GM19328 (cell line): ENCODE data around the gene SDK1.
"Not testable (repeated sequence)": the region's sequence is repeated elsewhere in the genome, so short reads cannot be mapped to it uniquely, and the experiment has no call there.

Experiments
- ATAC-seq: cut with Tn5 transposase; IDR thresholded peaks from one replicate; pipeline ENCODE4 v1.9.1; 2021; ENCODE audit warnings: mild to moderate bottlenecking, moderate library complexity; ENCODE audit not compliant: unreplicated experiment

Gene SDK1

GRCh38 chr7:4270941-4271715 lies 970.1 kb downstream of the SDK1 start:
- no peak for ATAC-seq

GRCh38 chr7:4271716-4272015 lies 970.6 kb downstream of the SDK1 start:
- ATAC-seq: no peak

DNA sequence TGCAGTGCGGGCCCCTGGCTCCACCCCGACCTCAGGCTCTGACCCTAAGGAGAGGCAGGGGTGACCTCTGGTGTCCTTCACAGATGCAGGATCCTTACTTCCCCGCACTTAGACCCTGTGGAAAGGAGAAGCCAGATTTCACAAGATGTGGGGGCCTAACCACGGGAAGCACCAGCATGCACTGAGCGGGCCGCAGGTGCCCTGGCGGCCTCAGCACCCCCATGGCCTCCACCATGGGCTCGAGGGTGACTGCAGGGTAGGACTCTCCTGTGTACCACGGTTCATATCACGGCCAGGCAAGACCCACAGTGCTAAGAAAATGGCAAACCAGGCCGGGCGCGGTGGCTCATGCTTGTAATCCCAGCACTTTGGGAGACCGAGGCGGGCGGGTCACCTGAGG lies 971.1 kb downstream of the SDK1 start:
- ATAC-seq: no peak

- no peak for ATAC-seq
Observed at GRCh38 chr7:4273566-4274230, 972.6 kb downstream of the SDK1 start.

GRCh38 chr7:4274286-4274685 lies 973.2 kb downstream of the SDK1 start:
- no peak for ATAC-seq

DNA sequence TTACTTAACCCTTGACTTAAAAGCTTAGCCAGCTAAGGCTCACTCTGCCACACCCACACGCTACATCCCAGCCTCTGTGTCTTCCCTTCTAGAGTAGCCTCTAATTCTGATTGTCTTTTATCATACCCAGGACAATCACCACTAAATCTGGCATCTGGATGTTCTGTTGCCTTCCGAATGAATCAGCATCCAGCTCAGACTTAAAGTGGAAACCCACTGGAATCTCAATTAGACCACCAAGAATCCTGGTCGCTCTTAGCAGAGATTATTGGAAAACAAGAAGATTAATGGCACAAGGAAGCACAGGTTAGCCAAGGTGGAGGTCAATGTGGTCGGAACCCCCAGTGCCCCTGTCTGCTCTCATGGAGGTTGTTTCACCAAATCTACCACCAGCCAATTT lies 976.9 kb downstream of the SDK1 start:
- ATAC-seq: no peak

DNA sequence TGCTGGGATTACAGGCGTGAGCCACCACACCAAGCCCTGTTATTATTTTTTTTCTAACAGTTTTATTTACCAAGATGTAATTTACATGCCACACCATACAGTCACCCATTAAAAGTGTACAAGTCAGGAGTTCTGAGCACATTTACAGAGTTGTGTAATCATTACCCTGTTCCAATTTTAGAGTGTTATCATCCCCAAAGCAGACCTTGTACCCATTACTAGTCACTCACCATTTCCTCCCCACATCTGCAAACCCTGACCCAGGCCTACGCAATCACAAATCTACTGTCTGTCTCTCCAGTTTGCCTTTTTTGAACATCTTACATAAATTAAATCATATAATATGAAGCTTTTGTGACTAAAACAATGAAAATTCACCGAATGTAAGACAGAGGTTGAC lies 978.2 kb downstream of the SDK1 start:
- no peak for ATAC-seq

- no peak for ATAC-seq
Observed at GRCh38 chr7:4281231-4281993, 980.4 kb downstream of the SDK1 start.

DNA sequence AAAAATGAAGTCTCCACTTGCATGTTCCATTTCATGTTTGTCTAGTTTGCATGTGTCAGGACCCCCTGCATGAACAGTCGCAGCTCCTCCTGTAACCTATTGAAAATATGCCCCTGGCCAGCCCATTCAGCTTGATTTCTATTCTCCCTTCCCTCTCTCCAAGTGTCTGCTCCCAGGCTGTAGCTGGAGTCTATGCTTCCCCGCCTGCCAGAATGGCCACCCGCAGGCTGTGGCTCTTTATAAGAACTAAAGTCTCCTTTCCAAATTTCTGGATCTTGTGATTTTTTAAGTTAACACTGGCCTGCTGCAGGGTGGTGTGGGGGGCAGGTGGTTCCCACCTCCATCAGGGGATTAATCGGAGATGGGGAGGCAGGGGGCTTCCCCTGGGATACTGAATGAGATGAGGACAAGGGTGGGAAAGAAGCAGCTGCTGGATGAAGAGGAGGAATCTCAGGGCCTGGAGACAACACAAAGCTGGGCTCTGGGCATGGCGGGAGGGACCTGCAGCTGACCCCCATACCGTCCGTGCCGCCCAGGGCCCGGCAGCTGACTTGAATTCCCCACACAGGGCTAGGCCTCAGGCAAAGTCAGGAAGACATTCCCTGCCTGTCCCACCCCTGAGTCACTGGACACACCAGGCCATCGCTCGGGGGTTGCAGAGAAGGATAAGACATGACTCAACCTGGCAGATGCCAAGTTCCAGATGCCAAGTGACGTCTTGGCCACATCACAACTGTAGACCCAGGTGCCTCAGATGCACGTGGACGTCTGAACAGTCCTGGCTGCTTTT lies 981.6 kb downstream of the SDK1 start:
- ATAC-seq: no peak

GRCh38 chr7:4286351-4286750 lies 985.3 kb downstream of the SDK1 start:
- ATAC-seq: no peak

DNA sequence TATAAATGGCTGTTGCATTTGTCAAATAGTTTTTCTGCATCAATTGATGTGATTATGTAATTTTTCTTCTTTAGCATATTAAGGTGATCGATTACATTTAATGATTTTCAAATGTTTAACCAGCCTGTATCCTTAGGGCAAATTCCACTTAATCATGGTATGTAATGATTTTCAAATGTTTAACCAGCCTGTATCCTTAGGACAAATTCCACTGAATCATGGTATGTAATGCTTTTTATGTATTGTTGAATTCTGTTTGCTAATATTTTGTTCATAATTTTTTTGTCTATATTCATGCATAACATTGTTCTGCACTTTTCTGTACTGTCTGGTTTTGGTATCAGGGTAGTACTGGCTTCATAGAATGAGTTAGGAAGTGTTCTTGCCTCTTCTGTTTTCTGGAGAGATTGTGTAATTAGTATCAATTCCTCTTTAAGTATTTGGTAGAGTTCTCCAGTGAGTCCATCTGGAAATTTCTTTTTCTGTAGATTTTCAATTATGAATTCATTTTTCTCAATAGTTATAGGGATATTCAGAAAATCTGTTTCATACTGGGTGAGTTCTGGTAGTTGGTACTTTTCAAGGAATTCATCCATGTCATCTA lies 987.8 kb downstream of the SDK1 start:
- ATAC-seq: no peak

DNA sequence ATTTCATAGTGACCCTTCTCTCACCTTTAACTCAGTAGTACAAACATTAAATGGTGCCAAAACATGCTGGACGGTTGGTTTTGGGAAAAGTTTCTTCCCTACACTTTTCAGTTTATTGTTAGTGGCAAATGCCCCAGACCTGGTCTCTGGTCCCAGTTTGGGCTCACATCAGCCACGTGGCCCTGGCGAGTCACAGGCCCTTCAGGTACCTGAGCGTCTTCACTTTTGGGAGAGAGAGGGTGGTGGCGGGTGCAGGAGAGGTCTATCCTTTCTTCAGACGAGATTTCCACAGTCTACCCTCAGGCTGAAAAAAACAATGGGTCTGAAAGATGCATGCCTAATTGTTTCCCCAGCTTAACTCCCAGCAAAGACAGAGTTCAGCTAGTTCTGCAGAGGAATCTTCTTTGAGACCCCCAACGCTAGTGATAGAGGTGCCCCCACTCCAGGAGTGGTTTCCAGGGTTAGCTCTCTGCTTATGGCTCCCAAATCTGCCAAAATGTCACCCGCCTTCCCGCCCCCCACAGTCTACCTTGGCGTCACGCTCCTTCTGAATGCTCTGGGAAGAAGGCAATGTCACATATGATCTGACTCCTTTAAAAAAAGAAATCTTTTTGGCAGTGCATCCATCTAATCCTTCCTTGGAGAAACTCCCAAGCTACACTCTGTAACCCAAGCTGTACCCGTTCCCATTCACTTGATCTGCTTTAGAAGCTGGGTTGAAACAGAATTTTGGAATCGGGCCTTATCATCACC lies 996.3 kb downstream of the SDK1 start:
- no peak for ATAC-seq

DNA sequence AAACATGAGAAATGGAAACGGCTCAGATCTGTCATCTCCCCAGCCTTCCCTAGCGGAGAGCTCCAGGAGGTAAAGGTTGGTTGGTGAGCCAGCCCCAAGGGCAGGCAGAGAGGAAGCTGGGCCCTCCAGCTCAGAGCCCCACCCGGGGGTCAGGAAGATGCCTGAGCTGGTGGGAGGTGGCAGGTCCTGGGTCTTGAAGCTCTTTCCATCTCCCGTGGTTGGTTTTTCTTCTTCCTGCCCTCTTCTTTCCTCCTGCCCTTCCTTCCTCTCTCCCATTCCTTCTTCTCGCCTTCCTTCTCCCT lies 996.8 kb downstream of the SDK1 start:
- ATAC-seq: no peak

GRCh38 chr7:4299431-4299830 lies 998.4 kb downstream of the SDK1 start:
- ATAC-seq: no peak

DNA sequence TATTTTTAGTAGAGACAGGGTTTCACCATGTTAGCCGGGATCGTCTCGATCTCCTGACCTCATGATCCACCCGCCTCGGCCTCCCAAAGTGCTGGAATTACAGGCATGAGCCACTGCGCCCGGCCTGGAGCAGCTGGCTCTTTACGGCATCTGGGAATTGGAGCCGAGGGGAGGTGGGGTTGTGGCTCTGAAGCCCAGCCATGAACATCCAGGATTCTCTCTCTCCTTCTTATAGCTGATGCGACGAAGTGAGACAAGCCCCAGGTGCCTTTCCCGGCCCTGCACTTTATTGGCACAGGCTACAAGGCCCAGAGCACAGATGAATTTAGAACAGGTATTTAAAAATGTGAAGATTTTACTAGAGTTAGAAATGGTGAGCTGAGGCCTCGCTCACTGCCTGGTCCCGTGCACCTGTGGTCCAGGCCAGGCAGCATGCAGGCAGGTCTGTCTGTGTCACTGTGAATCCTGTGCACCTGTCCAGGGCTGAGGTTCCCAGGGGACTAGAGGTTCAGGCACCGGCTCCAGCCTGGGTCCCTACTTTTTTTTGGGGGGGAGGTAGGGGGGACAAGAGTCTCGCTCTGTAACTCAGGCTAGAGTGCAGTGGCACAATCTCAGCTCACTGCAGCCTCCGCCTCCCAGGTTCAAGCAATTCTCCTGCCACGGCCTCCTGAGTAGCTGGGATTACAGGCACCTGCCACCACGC lies 1001.3 kb downstream of the SDK1 start:
- ATAC-seq: no peak

DNA sequence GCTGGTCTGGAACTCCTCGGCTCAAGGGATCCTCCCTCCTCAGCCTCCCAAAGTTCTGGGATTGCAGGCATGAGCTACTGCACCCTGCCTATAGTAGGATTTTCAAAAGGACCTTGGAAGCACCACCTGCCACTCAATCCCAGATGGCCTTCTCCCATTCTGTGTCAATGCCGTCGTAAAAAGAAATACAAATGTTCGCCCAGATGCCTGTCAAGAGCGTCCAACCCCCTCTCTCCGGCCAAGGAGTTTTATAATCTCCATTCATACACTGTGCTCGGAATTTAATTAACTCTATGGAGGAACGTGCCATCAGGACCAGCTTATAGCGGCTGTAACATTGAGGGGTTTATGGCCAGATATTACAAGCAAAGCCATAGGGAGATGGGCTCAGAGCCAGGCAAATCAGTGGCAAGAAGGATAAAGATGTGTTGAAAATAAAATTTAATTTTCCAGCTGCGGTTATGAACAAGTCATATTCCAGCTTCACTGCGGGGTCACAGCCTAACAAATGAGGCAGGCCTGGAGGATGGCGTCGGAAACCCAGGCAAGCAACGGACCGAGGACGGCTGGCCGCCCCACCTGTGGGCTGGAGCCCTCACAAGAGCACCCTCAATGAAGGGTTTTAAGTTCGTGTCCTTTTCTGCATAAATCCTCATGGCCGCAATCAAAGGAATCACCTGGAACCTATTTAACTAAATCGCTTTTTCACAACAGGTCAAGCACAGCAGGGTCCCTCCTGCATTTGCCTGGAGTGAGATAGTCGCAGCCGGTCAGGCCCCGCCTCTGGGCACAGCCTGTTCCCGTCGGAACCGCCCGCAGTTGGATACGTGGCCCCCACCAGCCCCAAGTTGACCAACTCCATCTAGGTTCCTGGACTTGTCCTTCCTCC lies 1006.5 kb downstream of the SDK1 start:
- no peak for ATAC-seq

- no peak for ATAC-seq
Observed at GRCh38 chr7:4308205-4308590, 1007.1 kb downstream of the SDK1 start.

GRCh38 chr7:4313911-4314310 lies 1012.9 kb downstream of the SDK1 start:
- not testable (repeated sequence) for ATAC-seq

- ATAC-seq: not testable (repeated sequence)
Observed at GRCh38 chr7:4314316-4314715, 1013.3 kb downstream of the SDK1 start.
